ENCODE results near the gene CACNG6. TPM values are rescaled to one million over a fixed set of nuclear protein-coding genes. Genes with fewer than 3 reads are reported as not detected.

CACNG6 gene
- total RNA-seq, 2 experiments from 2014 or later: not detected

DNA sequence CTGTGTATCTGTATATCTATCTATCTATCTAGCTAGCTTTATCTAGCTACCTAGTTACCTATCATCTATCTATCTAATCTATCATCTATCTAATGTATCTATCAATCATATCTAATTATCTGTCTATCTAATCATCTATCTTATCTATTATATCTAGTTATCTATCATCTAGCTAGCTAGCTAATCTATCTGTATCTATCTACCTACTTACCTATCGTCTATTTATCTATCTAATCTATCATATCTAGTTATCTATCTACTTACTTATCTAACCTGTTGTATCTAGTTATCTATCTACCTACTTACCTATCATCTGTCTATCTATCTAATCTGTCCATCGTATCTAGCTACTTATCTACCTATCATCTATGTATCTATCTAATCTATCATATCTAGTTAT lies 54.3 kb downstream of the CACNG6 start:
- no peaks in the 10 kb centered on the region for H3K9me3 Mint-ChIP-seq
- POLR2A ChIA-PET: no interaction called here
- no peaks in the 10 kb centered on the region for H3K4me1 Mint-ChIP-seq
- H3K27ac Mint-ChIP-seq: no peak overlapping the region
- H3K4me3 Mint-ChIP-seq: no peak overlapping the region
- no peaks in the 10 kb centered on the region for H3K36me3 Mint-ChIP-seq (ENCODE audit: low read depth)
- CTCF ChIA-PET: no interaction called here
- H3K27me3 Mint-ChIP-seq: peaks cover 5% of the 10 kb centered on the region
- no peak for DNase-seq

DNA sequence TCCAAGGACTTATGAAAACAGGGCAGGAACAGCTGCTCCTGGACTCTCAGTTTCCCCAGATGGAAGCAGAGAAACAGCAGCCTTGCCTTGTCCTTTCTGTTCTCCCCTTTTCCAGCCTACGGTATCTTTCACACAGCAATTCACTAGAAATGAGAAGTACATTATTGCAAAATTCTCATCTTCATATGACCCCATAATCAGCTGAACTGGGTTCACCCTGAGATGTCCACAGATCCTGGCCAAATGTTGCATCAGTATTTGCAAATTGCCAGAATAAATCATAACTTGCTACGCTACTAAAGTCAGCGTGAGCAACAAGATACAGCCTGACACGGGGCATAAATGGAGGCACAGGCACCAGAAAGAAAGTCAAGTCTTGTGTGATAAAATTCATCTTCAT lies 56.2 kb downstream of the CACNG6 start:
- Mint-ChIP-seq H3K36me3 (ENCODE audit: low read depth) (no peaks in the 10 kb centered on the region), H3K9me3 (peaks cover 2% of the 10 kb centered on the region), H3K4me1 (no peaks in the 10 kb centered on the region), H3K4me3 (no peak overlapping the region), H3K27me3 (peaks cover 3% of the 10 kb centered on the region), H3K27ac (no peak overlapping the region)
- no peak for DNase-seq
- ChIA-PET POLR2A (no interaction called here), CTCF (no interaction called here)

Other genes starting within 250 kb of the CACNG6 start
- gene NLRP12, start 167.3 kb upstream of the CACNG6 start, total RNA-seq: not detected
- 100 to 1,000 TPM; 107 to 122 TPM for gene MYADM, start 123.8 kb upstream of the CACNG6 start, total RNA-seq
- under 1 TPM; 0.40 to 0.45 TPM for gene PRKCG, start 109.4 kb upstream of the CACNG6 start, total RNA-seq
- not detected for gene CACNG7, start 82.4 kb upstream of the CACNG6 start, total RNA-seq
- not detected for gene CACNG8, start 28.7 kb upstream of the CACNG6 start, total RNA-seq
- not detected for gene VSTM1, start 72.3 kb downstream of the CACNG6 start, total RNA-seq
- not detected for gene TARM1, start 89.7 kb downstream of the CACNG6 start, total RNA-seq
- under 1 TPM; 0.15 to 0.32 TPM for gene OSCAR, start 109.2 kb downstream of the CACNG6 start, total RNA-seq
- 100 to 1,000 TPM; 128 to 148 TPM for gene NDUFA3, start 111.2 kb downstream of the CACNG6 start, total RNA-seq
- gene TFPT, start 124.0 kb downstream of the CACNG6 start, total RNA-seq: 10 to 100 TPM; 39.5 to 42.4 TPM
- 10 to 100 TPM; 74.1 to 83.8 TPM for gene PRPF31, start 124.1 kb downstream of the CACNG6 start, total RNA-seq
- 10 to 100 TPM; 63.7 to 64.8 TPM for gene CNOT3, start 146.1 kb downstream of the CACNG6 start, total RNA-seq
- 1 to 10 TPM; 7.6 to 9.1 TPM for gene LENG1, start 168.1 kb downstream of the CACNG6 start, total RNA-seq
- 1 to 10 TPM; 4.6 to 4.9 TPM for gene TMC4, start 181.5 kb downstream of the CACNG6 start, total RNA-seq
- 10 to 100 TPM; 56.0 to 61.0 TPM for gene MBOAT7, start 197.9 kb downstream of the CACNG6 start, total RNA-seq
- 10 to 100 TPM in 1 of 2 experiments, 1 to 10 TPM in 1; 7.9 to 10.2 TPM for gene TSEN34, start 199.7 kb downstream of the CACNG6 start, total RNA-seq
- 1,000 to 10,000 TPM; 1,257 to 1,351 TPM for gene RPS9, start 209.2 kb downstream of the CACNG6 start, total RNA-seq
- 1 to 10 TPM in 1 of 2 experiments, under 1 TPM in 1; 0.62 to 2.0 TPM for gene LILRB3, start 231.4 kb downstream of the CACNG6 start, total RNA-seq

All from activated CD4-positive, alpha-beta T cell treated with anti-CD3 and anti-CD28 coated beads, Interleukin-2, amount 10 ng/mL, durations not matched to agents 7 days and 5 days (primary cell).